Measurements from ENCODE around the gene TRIM9. TPM values are rescaled to one million over a fixed set of nuclear protein-coding genes. Genes with fewer than 3 reads are reported as not detected.

The TRIM9 gene
- total RNA-seq, 6 experiments from 2014 or later, result 0.07 to 1.9 (median 0.32) TPM

DNA sequence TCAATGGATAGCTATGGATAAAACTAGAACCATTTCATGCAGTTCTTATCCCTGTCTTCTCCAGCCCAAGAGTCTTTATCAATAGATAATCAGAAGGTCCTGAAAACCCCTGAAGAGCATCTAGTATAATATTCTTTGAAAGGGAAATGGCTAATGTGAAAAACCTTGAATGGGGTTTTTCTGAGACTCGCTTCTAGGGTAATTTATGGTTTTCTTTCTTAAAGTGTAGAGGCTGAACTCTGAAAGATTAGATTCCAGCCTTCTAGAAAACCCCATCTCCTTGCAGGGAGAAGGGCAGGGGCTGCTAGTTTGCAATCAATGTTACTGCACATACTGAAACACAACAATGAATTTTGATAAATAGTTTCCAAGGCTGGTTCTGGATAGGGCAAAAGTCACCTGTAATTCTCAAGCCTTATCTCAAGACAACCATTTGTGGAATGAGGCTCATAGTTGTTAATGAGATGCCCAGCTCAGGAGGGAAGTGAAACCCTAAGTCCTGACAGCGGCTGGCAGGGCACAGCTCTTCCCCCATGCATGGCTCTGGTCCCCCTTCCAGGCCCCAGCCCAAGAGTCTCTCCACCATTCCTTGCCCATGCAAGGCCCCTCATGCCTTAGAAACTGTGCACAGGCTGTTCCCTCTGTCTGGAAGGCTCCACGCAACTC lies 116.9 kb downstream of the TRIM9 start:
- no peak for TF ChIP-seq CTCF (IDR thresholded peaks at IDR 0.05)
- TF ChIP-seq POLR2A (IDR thresholded peaks at IDR 0.05), result no peak
- no peaks in the 10 kb centered on the region for H3K4me1 ChIP-seq
- H3K36me3 ChIP-seq, result no peaks in the 10 kb centered on the region
- 75% methylated on average over 2 of the region's 3 CpGs for WGBS (ENCODE audit: insufficient coverage, low coverage, low lambda C conversion rate, missing lambda C conversion rate)
- no peaks in the 10 kb centered on the region for H3K9me3 ChIP-seq
- H3K27me3 ChIP-seq, result no peaks in the 10 kb centered on the region
- no peak overlapping the region for H3K27ac ChIP-seq
- DNase-seq, result no peak
- peak in 1 of 4 donors; percentile 52 for ATAC-seq
- H3K4me3 ChIP-seq, result no peak overlapping the region
- intact Hi-C loops (cut with DNase I), result no loop called here

GRCh38 chr14:50974118-50974517 lies 120.8 kb downstream of the TRIM9 start:
- Histone ChIP-seq H3K27me3 (no peaks in the 10 kb centered on the region), H3K36me3 (no peaks in the 10 kb centered on the region), H3K27ac (no peak overlapping the region), H3K4me3 (no peak overlapping the region), H3K4me1 (no peaks in the 10 kb centered on the region), H3K9me3 (no peaks in the 10 kb centered on the region)
- no peak for DNase-seq
- peak in 3 of 4 donors; percentile 10 to 58 (median 18) for ATAC-seq
- no peak for TF ChIP-seq POLR2A (IDR thresholded peaks at IDR 0.05)
- TF ChIP-seq CTCF (IDR thresholded peaks at IDR 0.05), result no peak
- intact Hi-C loops (cut with DNase I), result no loop called here
- 100% methylated on average over 2 of the region's 5 CpGs for WGBS (ENCODE audit: insufficient coverage, low coverage, low lambda C conversion rate, missing lambda C conversion rate)

GRCh38 chr14:50972734-50973133 lies 122.2 kb downstream of the TRIM9 start:
- no peaks in the 10 kb centered on the region for H3K27me3 ChIP-seq
- TF ChIP-seq POLR2A (IDR thresholded peaks at IDR 0.05) (no peak), CTCF (IDR thresholded peaks at IDR 0.05) (no peak)
- no peak for ATAC-seq
- H3K9me3 ChIP-seq, result no peaks in the 10 kb centered on the region
- DNase-seq, result no peak
- H3K4me1 ChIP-seq, result no peaks in the 10 kb centered on the region
- WGBS (ENCODE audit: insufficient coverage, low coverage, low lambda C conversion rate, missing lambda C conversion rate), result 93% methylated on average over 2 of the region's 11 CpGs
- intact Hi-C loops (cut with DNase I), result no loop called here
- no peaks in the 10 kb centered on the region for H3K36me3 ChIP-seq
- H3K27ac ChIP-seq, result no peak overlapping the region
- H3K4me3 ChIP-seq, result no peak overlapping the region

DNA sequence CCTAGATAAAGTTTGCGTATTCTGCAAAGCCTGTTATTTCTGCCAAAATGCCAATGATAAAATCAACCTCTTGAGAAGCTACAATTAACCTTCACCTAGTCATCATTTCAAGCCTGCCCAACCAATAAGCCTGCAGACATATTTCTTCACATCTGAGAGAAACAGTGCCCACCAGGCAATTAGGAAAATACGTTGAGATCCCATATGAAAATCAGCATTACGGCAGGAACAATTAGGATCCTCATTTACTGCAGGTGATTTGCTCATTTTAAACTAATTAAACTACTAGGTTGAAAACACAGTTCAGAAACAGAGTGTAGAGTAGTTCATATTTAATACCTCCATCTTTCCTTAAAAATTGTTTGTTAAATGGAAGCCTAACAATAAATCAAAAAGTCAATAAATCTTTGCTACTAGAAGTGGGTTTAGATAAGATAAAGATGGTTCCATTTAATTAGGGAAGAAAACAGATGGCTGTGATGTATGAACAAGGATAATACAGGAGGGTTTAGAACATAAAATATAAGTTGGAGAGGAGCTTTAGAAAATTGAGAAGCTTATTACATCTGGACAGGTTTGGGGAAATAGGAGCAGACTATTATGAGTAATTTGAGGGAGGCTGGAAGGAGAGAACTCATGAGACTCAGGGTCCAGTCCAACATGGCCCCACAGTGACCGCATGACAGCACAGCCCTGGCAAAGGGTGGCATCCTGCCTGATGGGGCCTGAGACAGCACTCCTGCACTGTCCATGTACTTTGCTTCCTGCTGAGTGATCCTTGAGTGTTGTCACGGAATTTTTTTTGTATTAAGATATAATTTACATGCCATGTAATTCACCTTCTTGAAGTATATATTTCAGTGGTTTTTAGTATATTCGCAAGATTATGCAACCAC lies 123.8 kb downstream of the TRIM9 start:
- no peaks in the 10 kb centered on the region for H3K27me3 ChIP-seq
- intact Hi-C loops (cut with DNase I), result no loop called here
- no peak for ATAC-seq
- H3K27ac ChIP-seq, result no peak overlapping the region
- TF ChIP-seq POLR2A (IDR thresholded peaks at IDR 0.05), result no peak
- DNase-seq, result no peak
- no peak overlapping the region for H3K4me3 ChIP-seq
- no peaks in the 10 kb centered on the region for H3K36me3 ChIP-seq
- H3K9me3 ChIP-seq, result no peaks in the 10 kb centered on the region
- no peaks in the 10 kb centered on the region for H3K4me1 ChIP-seq
- WGBS (ENCODE audit: insufficient coverage, low coverage, low lambda C conversion rate, missing lambda C conversion rate), result 74% methylated on average over 5 of the region's 6 CpGs

DNA sequence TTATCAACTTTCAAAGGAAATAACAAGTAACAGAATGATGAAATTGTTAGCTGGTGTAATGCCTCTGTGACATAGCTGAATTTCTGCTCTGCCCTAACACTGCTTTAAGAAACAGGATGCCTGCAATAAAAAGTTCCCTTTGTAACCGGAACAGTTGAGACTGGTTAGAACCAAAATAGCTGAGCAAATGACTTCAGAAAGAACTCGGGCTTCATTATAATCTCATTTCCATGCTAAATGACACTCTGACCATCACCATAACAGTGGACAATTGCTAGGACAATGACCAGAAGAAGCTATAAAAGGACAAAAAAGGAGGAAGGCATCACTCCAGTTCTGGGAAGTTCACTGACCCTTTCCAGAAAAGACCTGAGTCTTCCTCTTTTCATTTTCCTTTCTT lies 127.1 kb downstream of the TRIM9 start:
- Histone ChIP-seq H3K36me3 (no peaks in the 10 kb centered on the region), H3K9me3 (no peaks in the 10 kb centered on the region), H3K27me3 (no peaks in the 10 kb centered on the region), H3K4me3 (no peak overlapping the region), H3K4me1 (peaks cover 0 to 3% (median 0%) of the 10 kb centered on the region in 4 donors), H3K27ac (peak overlapping the region in 1 of 3 donors; percentile 24)
- TF ChIP-seq POLR2A (IDR thresholded peaks at IDR 0.05) (no peak), CTCF (IDR thresholded peaks at IDR 0.05) (no peak)
- DNase-seq (no peak), ATAC-seq (peak; percentile 50 to 76 (median 60))
- intact Hi-C loops (cut with DNase I), result no loop called here
- WGBS (ENCODE audit: insufficient coverage, low coverage, low lambda C conversion rate, missing lambda C conversion rate), result 26% methylated on average over 2 of the region's 2 CpGs

Measured in right lobe of liver (tissue), 6 donors.